ENCODE data around the gene IRAK3.
A peak's percentile ranks its signal among the peaks of the same experiment; 100 is the strongest.

IRAK3 gene

GRCh38 chr12:66268562-66268961 lies 79.5 kb downstream of the IRAK3 start:
- no peaks in the 10 kb centered on the region for H3K27me3 ChIP-seq (ENCODE audit: control insufficient read depth, insufficient read depth, low read length)

DNA sequence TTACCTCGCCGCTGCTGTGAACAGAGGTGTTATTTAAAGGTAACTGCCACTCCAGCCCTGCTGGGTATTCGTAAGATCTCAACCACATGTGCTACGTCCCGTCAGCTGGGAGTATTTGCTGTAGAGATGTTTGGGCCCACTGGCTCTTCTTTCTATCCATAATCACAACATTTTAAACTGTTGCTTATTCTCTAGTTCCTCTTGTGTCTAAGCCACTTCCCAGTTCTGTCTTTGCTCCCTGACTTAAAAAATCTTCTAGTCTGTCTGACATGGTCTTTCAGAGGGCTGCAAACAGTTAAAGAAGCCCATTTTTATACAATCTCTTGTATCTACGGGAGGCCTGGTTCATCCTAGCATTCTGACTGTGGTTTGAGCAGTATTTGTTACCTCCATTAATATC lies 80.1 kb downstream of the IRAK3 start:
- Histone ChIP-seq H3K79me2 (no peaks in the 10 kb centered on the region), H3K27me3 (ENCODE audit: control insufficient read depth, insufficient read depth, low read length) (no peaks in the 10 kb centered on the region), H3K9me3 (ENCODE audit: control insufficient read depth, low read length) (no peaks in the 10 kb centered on the region), H3K9ac (no peak overlapping the region), H3K4me1 (no peaks in the 10 kb centered on the region), H3K4me3 (ENCODE audit: low read depth, low read length) (no peak overlapping the region), H2AFZ (no peak overlapping the region), H3K4me2 (ENCODE audit: low read length) (no peak overlapping the region), H3K36me3 (ENCODE audit: control insufficient read depth, insufficient read depth, low read length) (no peaks in the 10 kb centered on the region), H3K27ac (no peak overlapping the region)
- TF ChIP-seq CTCF (IDR thresholded peaks at IDR 0.05) = no peak

More at GRCh38 chr12:66268562-66268961, 79.5 kb downstream of the IRAK3 start:
- no peak overlapping the region for H3K27ac ChIP-seq
- no peak overlapping the region for H2AFZ ChIP-seq
- H3K79me2 ChIP-seq = no peaks in the 10 kb centered on the region
- H3K9me3 ChIP-seq (ENCODE audit: control insufficient read depth, low read length) = no peaks in the 10 kb centered on the region
- H3K9ac ChIP-seq = no peak overlapping the region
- no peaks in the 10 kb centered on the region for H3K4me1 ChIP-seq
- TF ChIP-seq CTCF (IDR thresholded peaks at IDR 0.05) = no peak
- no peak overlapping the region for H3K4me3 ChIP-seq (ENCODE audit: low read depth, low read length)
- H3K4me2 ChIP-seq (ENCODE audit: low read length) = no peak overlapping the region
- no peaks in the 10 kb centered on the region for H3K36me3 ChIP-seq (ENCODE audit: control insufficient read depth, insufficient read depth, low read length)

GRCh38 chr12:66269757-66270383 lies 80.9 kb downstream of the IRAK3 start:
- TF ChIP-seq CTCF (IDR thresholded peaks at IDR 0.05) = peak; percentile 55
- no peaks in the 10 kb centered on the region for H3K4me1 ChIP-seq
- no peaks in the 10 kb centered on the region for H3K36me3 ChIP-seq (ENCODE audit: control insufficient read depth, insufficient read depth, low read length)
- peak overlapping the region; percentile 5 for H2AFZ ChIP-seq
- no peaks in the 10 kb centered on the region for H3K9me3 ChIP-seq (ENCODE audit: control insufficient read depth, low read length)
- no peaks in the 10 kb centered on the region for H3K27me3 ChIP-seq (ENCODE audit: control insufficient read depth, insufficient read depth, low read length)
- H3K9ac ChIP-seq = no peak overlapping the region
- H3K4me2 ChIP-seq (ENCODE audit: low read length) = no peak overlapping the region
- no peak overlapping the region for H3K4me3 ChIP-seq (ENCODE audit: low read depth, low read length)
- no peaks in the 10 kb centered on the region for H3K79me2 ChIP-seq
- H3K27ac ChIP-seq = no peak overlapping the region

DNA sequence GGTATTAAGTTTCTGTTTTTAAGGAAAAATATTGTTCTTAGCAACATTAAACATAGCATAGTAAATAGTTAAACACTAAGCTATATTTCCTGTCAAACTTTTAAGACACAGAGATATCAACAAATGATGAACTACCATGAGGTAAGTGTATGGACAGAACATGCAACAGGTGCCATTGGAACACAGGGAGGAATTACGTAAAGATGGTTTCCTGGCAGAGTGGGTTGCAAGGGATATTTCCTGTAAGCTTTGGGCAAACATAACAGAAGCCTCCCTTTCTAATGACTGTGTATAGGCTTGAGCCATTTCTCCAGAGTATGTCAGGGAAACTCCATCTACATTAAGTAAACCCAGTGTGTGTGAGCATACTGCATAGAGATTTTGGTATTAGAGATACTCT lies 81.6 kb downstream of the IRAK3 start:
- H3K4me2 ChIP-seq (ENCODE audit: low read length) = no peak overlapping the region

More for the DNA sequence above, 81.6 kb downstream of the IRAK3 start:
- no peak overlapping the region for H3K9ac ChIP-seq
- H3K27me3 ChIP-seq (ENCODE audit: control insufficient read depth, insufficient read depth, low read length) = no peaks in the 10 kb centered on the region
- H3K36me3 ChIP-seq (ENCODE audit: control insufficient read depth, insufficient read depth, low read length) = no peaks in the 10 kb centered on the region
- no peaks in the 10 kb centered on the region for H3K79me2 ChIP-seq
- no peaks in the 10 kb centered on the region for H3K9me3 ChIP-seq (ENCODE audit: control insufficient read depth, low read length)
- TF ChIP-seq CTCF (IDR thresholded peaks at IDR 0.05) = no peak
- no peak overlapping the region for H2AFZ ChIP-seq
- H3K27ac ChIP-seq = no peak overlapping the region
- H3K4me1 ChIP-seq = no peaks in the 10 kb centered on the region
- H3K4me3 ChIP-seq (ENCODE audit: low read depth, low read length) = no peak overlapping the region
